ENCODE results near the gene SLFN14.

- no peak for TF ChIP-seq EZH2 (IDR thresholded peaks at IDR 0.05; ENCODE audit: insufficient read depth, poor library complexity, severe bottlenecking)
- no peak for TF ChIP-seq EZH2phosphoT487 (IDR thresholded peaks at IDR 0.05; ENCODE audit: insufficient read depth, low read depth)
Measured at GRCh38 chr17:35578197-35578928, 17.7 kb upstream of the SLFN14 start, which contains the start of gene PEX12.
